HG03097 (cell line): ENCODE data around the gene MFSD2A.
"Not testable (repeated sequence)": the region's sequence is repeated elsewhere in the genome, so short reads cannot be mapped to it uniquely, and the experiment has no call there.

Source experiments
- ATAC-seq: cut with Tn5 transposase; IDR thresholded peaks from one replicate; pipeline ENCODE4 v1.9.1; 2021; ENCODE audit not compliant: unreplicated experiment, low FRiP score

MFSD2A gene

GRCh38 chr1:39996396-39997004, 41.6 kb downstream of the MFSD2A start:
- ATAC-seq = no peak

- no peak for ATAC-seq
Measured at GRCh38 chr1:40001456-40001855, 46.5 kb downstream of the MFSD2A start.

GRCh38 chr1:40003156-40004093, 48.5 kb downstream of the MFSD2A start:
- no peak for ATAC-seq

- ATAC-seq = no peak
Measured at GRCh38 chr1:40004857-40005256, 49.9 kb downstream of the MFSD2A start.

- not testable (repeated sequence) for ATAC-seq
Measured at GRCh38 chr1:40007481-40008034, 52.6 kb downstream of the MFSD2A start.

- ATAC-seq = no peak
Measured at GRCh38 chr1:40011198-40011597, 56.3 kb downstream of the MFSD2A start.

GRCh38 chr1:40014253-40014706, 59.3 kb downstream of the MFSD2A start:
- ATAC-seq = no peak

GRCh38 chr1:40014812-40015594, 60.1 kb downstream of the MFSD2A start:
- ATAC-seq = no peak

GRCh38 chr1:40017951-40018575, 63.1 kb downstream of the MFSD2A start:
- no peak for ATAC-seq
